Endodermal cell (in vitro differentiated cells): Measurements from ENCODE around the gene PCDH18. TPM values are rescaled to one million over a fixed set of nuclear protein-coding genes. Genes with fewer than 3 reads are reported as not detected.
"Not testable (repeated sequence)": the region's sequence is repeated elsewhere in the genome, so short reads cannot be mapped to it uniquely, and the experiment has no call there.

Source experiments
- DNase-seq: peaks from one replicate; pipeline ENCODE4 v3.0.0-alpha.2; 2017
- H3K27ac ChIP-seq: 2 replicates; pipeline ENCODE4 v1.5.1; 2013; ENCODE audit warnings: mild to moderate bottlenecking, low read depth, low read length, moderate library complexity
- H3K27me3 ChIP-seq: 2 replicates; pipeline ENCODE4 v1.6.1; 2013; ENCODE audit warnings: mild to moderate bottlenecking, low read length, moderate library complexity; ENCODE audit not compliant: insufficient read depth, control insufficient read depth, poor library complexity, severe bottlenecking
- H3K36me3 ChIP-seq: 2 replicates; pipeline ENCODE4 v1.7.0; 2013; ENCODE audit warnings: mild to moderate bottlenecking, low read length, moderate library complexity; ENCODE audit not compliant: control insufficient read depth, insufficient read depth
- H3K4me1 ChIP-seq: one replicate; pipeline ENCODE4 v1.7.0; 2013; ENCODE audit warnings: low read length; ENCODE audit not compliant: control insufficient read depth, insufficient read depth
- H3K4me3 ChIP-seq: 2 replicates; pipeline ENCODE4 v1.5.1; 2013; ENCODE audit warnings: mild to moderate bottlenecking, low read length, moderate library complexity
- H3K9ac ChIP-seq: 2 replicates; pipeline ENCODE4 v1.6.1; 2013; ENCODE audit warnings: mild to moderate bottlenecking, low read length, moderate library complexity; ENCODE audit not compliant: poor library complexity, severe bottlenecking; ENCODE audit errors: extremely low read depth
- H3K9me3 ChIP-seq: 2 replicates; pipeline ENCODE4 v1.6.1; 2013; ENCODE audit warnings: mild to moderate bottlenecking, low read length, moderate library complexity; ENCODE audit not compliant: control insufficient read depth
- H3K27ac Mint-ChIP-seq: 2 replicates; pipeline ENCODE4 v1.8.0; 2020; ENCODE audit warnings: mixed read lengths
- H3K27me3 Mint-ChIP-seq: 2 replicates; pipeline ENCODE4 v1.8.0; 2021; ENCODE audit warnings: mild to moderate bottlenecking, mixed read lengths; ENCODE audit not compliant: insufficient read depth
- H3K36me3 Mint-ChIP-seq: 2 replicates; pipeline ENCODE4 v1.8.0; 2020; ENCODE audit warnings: low read depth, mixed read lengths
- H3K4me1 Mint-ChIP-seq: 2 replicates; pipeline ENCODE4 v1.8.0; 2020; ENCODE audit warnings: mixed read lengths
- H3K4me3 Mint-ChIP-seq: 2 replicates; pipeline ENCODE4 v1.8.0; 2020; ENCODE audit warnings: mild to moderate bottlenecking, moderate library complexity, mixed read lengths
- H3K9me3 Mint-ChIP-seq: 2 replicates; pipeline ENCODE4 v1.8.0; 2020; ENCODE audit warnings: mild to moderate bottlenecking, mixed read lengths
- WGBS, 2 experiments: methylation state at CpG; one replicate each; pipeline versions ENCODE4 v1.1.5 to v1.1.7; 2013; ENCODE audit warnings: missing lambda C conversion rate in 2 of 2, mixed read lengths in 1 of 2; ENCODE audit not compliant: insufficient coverage in 1 of 2, insufficient read length in 1 of 2; 5-methylcytosine and 5-hydroxymethylcytosine counted together
- total RNA-seq, 2 donors: library from RNA; stranded (reverse); fragmentation: NEBNext Ultra II Directional in 1 of 2; extraction: Animal tissue kit (Norgen Biotek cat#: 25700) in 1 of 2; gene quantifications; 2 replicates in 1 of 2; 3 replicates in 1 of 2; pipeline ENCODE4 v1.2.1, GENCODE V29; 2021
- TF ChIP-seq, protein P1 (sequence below): fragments of 200-600 bp; sonication (generic); conservative IDR thresholded peaks from 2 replicates; pipeline ENCODE4 v1.5.0; 2021; ENCODE audit warnings: antibody characterized with exemption, mild to moderate bottlenecking

Gene PCDH18
- total RNA-seq, 2 donors from 2014 or later = 8.1 to 9.2 TPM

- Histone ChIP-seq H3K4me1 (peaks cover 8% of the 10 kb centered on the region), H3K4me3 (no peak overlapping the region), H3K9me3 (no peaks in the 10 kb centered on the region), H3K36me3 (no peaks in the 10 kb centered on the region), H3K27me3 (no peaks in the 10 kb centered on the region), H3K9ac (no peak overlapping the region), H3K27ac (no peak overlapping the region)
- Mint-ChIP-seq H3K36me3 (no peaks in the 10 kb centered on the region), H3K27me3 (no peaks in the 10 kb centered on the region), H3K4me1 (peaks cover 38% of the 10 kb centered on the region), H3K27ac (no peak overlapping the region), H3K4me3 (no peak overlapping the region), H3K9me3 (peaks cover 2% of the 10 kb centered on the region)
- TF ChIP-seq, protein P1, sequence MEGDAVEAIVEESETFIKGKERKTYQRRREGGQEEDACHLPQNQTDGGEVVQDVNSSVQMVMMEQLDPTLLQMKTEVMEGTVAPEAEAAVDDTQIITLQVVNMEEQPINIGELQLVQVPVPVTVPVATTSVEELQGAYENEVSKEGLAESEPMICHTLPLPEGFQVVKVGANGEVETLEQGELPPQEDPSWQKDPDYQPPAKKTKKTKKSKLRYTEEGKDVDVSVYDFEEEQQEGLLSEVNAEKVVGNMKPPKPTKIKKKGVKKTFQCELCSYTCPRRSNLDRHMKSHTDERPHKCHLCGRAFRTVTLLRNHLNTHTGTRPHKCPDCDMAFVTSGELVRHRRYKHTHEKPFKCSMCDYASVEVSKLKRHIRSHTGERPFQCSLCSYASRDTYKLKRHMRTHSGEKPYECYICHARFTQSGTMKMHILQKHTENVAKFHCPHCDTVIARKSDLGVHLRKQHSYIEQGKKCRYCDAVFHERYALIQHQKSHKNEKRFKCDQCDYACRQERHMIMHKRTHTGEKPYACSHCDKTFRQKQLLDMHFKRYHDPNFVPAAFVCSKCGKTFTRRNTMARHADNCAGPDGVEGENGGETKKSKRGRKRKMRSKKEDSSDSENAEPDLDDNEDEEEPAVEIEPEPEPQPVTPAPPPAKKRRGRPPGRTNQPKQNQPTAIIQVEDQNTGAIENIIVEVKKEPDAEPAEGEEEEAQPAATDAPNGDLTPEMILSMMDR = no peak
- no peak for DNase-seq
Observed at GRCh38 chr4:137540356-137540755, 8.1 kb upstream of the PCDH18 start.

GRCh38 chr4:137538526-137538925 lies 6.2 kb upstream of the PCDH18 start:
- no peak for DNase-seq
- 87 to 100% methylated on average over 1 to 3 of the region's 4 CpGs for WGBS, 2 experiments
- Mint-ChIP-seq H3K27me3 (no peaks in the 10 kb centered on the region), H3K4me3 (no peak overlapping the region), H3K27ac (no peak overlapping the region), H3K9me3 (peaks cover 2% of the 10 kb centered on the region), H3K4me1 (peaks cover 40% of the 10 kb centered on the region), H3K36me3 (no peaks in the 10 kb centered on the region)
- TF ChIP-seq, protein P1 = no peak
- H3K27ac ChIP-seq = no peak overlapping the region
- H3K9me3 ChIP-seq = no peaks in the 10 kb centered on the region
- no peaks in the 10 kb centered on the region for H3K36me3 ChIP-seq
- peaks cover 11% of the 10 kb centered on the region for H3K4me1 ChIP-seq
- H3K4me3 ChIP-seq = no peak overlapping the region
- H3K9ac ChIP-seq = no peak overlapping the region
- H3K27me3 ChIP-seq = no peaks in the 10 kb centered on the region

DNA sequence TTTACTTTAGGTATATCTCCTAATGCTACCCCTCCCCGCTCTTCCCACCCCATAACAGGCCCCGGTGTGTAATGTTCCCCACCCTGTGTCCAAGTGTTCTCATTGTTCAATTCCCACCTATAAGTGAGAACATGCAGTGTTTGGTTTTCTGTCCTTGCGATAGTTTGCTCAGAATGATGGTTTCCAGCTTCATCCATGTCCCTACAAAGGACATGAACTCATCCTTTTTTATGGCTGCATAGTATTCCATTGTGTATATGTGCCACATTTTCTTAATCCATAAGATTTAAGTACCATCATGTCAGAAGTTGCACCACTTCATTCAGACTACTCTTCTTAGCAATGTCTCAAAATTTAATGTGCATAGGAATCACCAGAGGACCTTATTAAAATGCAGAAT lies 5.5 kb upstream of the PCDH18 start:
- H3K27ac Mint-ChIP-seq, H3K9ac ChIP-seq, H3K4me3 ChIP-seq, H3K27ac ChIP-seq, DNase-seq, H3K9me3 ChIP-seq, H3K27me3 Mint-ChIP-seq, H3K4me3 Mint-ChIP-seq, H3K9me3 Mint-ChIP-seq, H3K36me3 Mint-ChIP-seq, H3K27me3 ChIP-seq, H3K36me3 ChIP-seq: not testable (repeated sequence)
- H3K4me1 Mint-ChIP-seq = peaks cover 34% of the 10 kb centered on the region
- WGBS, 2 experiments = 93% methylated on average over 2 of the region's 3 CpGs; no CpG with 5 or more reads in 1 of the 2 experiments
- H3K4me1 ChIP-seq = peaks cover 11% of the 10 kb centered on the region

GRCh38 chr4:137536789-137537561 lies 4.7 kb upstream of the PCDH18 start:
- Mint-ChIP-seq H3K27ac (peak overlapping the region; percentile 83), H3K27me3 (no peaks in the 10 kb centered on the region), H3K4me3 (no peak overlapping the region), H3K9me3 (peaks cover 2% of the 10 kb centered on the region), H3K36me3 (no peaks in the 10 kb centered on the region), H3K4me1 (peaks cover 26% of the 10 kb centered on the region)
- TF ChIP-seq, protein P1 = no peak
- no peak for DNase-seq
- Histone ChIP-seq H3K4me3 (no peak overlapping the region), H3K27ac (no peak overlapping the region), H3K36me3 (no peaks in the 10 kb centered on the region), H3K9me3 (no peaks in the 10 kb centered on the region), H3K4me1 (peaks cover 10% of the 10 kb centered on the region), H3K27me3 (no peaks in the 10 kb centered on the region), H3K9ac (no peak overlapping the region)
- 68 to 87% methylated on average over 3 to 5 of the region's 5 CpGs for WGBS, 2 experiments
